ENCODE measurements around the gene UNC5B.

Gene UNC5B

DNA sequence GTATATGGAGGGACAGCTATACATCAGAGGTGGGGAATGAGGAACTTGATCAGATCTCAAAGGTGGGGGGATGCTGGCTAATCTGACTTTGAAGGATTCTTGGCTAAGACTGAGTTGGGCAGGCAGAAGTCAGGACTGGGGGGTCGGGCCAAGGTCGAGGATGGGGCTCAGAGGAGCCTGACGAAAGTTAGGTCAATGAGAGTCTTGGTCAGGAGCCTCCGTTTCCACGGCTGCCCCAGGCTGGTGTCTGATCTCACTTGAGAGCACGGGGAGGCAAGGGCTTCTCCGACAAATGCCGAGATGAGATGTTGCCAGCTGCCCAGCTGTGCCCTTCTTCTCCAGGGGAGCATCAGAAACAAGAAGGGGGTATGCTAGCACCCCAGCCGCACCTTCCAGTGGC is 112.4 kb downstream of the UNC5B start:
- H3K4me1 ChIP-seq: peaks cover 9 to 42% (median 33%) of the 10 kb centered on the region in 10 experiments
- no peak for TF ChIP-seq Cebpa-rat (IDR thresholded peaks at IDR 0.05)
- H3K36me3 ChIP-seq: peaks cover 63 to 78% (median 70%) of the 10 kb centered on the region in 11 experiments
- H3K27ac ChIP-seq: no peak overlapping the region
- no peaks in the 10 kb centered on the region for H3K27me3 ChIP-seq
- H3K4me3 ChIP-seq: no peak overlapping the region
- 0 out of 22 replicates have a peak overlapping the region, but pooled peaks of 1 of the 11 experiments have one; percentile 1 for H3K9ac ChIP-seq
- no peaks in the 10 kb centered on the region for H3K9me3 ChIP-seq (replicated peaks in 1 of 11)
- H3K4me2 ChIP-seq: no peak overlapping the region
- peaks cover 0 to 59% (median 32%) of the 10 kb centered on the region in 11 experiments; a peak in 15 of 22 replicates for H4K20me1 ChIP-seq

- TF ChIP-seq Cebpa-rat (IDR thresholded peaks at IDR 0.05): no peak
- Histone ChIP-seq H3K27ac (no peak overlapping the region), H3K36me3 (peaks cover 63 to 83% (median 75%) of the 10 kb centered on the region in 11 experiments), H3K9me3 (replicated peaks in 1 of 11) (no peaks in the 10 kb centered on the region), H3K4me2 (no peak overlapping the region), H3K9ac (no peak overlapping the region), H3K27me3 (no peaks in the 10 kb centered on the region), H3K4me1 (peaks cover 4 to 42% (median 33%) of the 10 kb centered on the region in 10 experiments), H3K4me3 (no peak overlapping the region), H4K20me1 (peaks cover 0 to 64% (median 37%) of the 10 kb centered on the region in 11 experiments; a peak in 15 of 22 replicates)
Measured at GRCh38 chr10:71325267-71325666, 112.9 kb downstream of the UNC5B start.

DNA sequence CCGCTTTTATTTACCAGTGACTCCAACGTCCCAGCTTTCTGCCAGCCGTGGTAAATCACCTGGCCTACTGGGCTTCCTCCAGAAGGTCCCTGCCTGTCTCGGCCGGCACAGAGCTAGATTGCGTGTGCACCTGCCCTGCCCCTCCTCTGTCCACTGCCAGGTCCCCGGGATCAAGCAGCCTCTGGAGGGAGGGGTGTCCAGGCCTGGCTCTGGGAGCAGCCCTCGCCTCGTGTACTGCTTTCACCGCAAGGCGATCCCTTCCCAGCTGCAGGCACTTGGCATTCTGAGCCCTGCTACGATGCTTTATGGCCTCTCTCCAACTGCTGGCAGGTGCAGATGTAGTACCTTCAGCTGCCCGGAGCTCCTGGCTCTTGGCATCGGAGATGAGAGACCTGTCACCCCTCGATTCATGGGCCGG is 114.1 kb downstream of the UNC5B start:
- H3K9me3 ChIP-seq (replicated peaks in 1 of 11): no peaks in the 10 kb centered on the region
- H3K27ac ChIP-seq: no peak overlapping the region
- H3K9ac ChIP-seq: no peak overlapping the region
- H3K4me3 ChIP-seq: no peak overlapping the region
- H3K36me3 ChIP-seq: peaks cover 74 to 95% (median 85%) of the 10 kb centered on the region in 11 experiments
- no peak overlapping the region for H3K4me2 ChIP-seq
- H3K27me3 ChIP-seq: no peaks in the 10 kb centered on the region
- TF ChIP-seq Cebpa-rat (IDR thresholded peaks at IDR 0.05): no peak
- H4K20me1 ChIP-seq: peaks cover 0 to 74% (median 39%) of the 10 kb centered on the region in 11 experiments; a peak in 16 of 22 replicates
- H3K4me1 ChIP-seq: peaks cover 0 to 37% (median 24%) of the 10 kb centered on the region in 10 experiments; a peak in 16 of 20 replicates

- H3K4me3 ChIP-seq: no peak overlapping the region
- peak overlapping the region in 1 of 11 experiments; percentile 18; a peak in 1 of 22 replicates for H3K9ac ChIP-seq
- peaks cover 42 to 67% (median 51%) of the 10 kb centered on the region in 11 experiments; a peak in 21 of 22 replicates for H3K36me3 ChIP-seq
- peaks cover 0 to 95% (median 76%) of the 10 kb centered on the region in 11 experiments; a peak in 19 of 22 replicates for H4K20me1 ChIP-seq
- no peak overlapping the region for H3K27ac ChIP-seq
- no peak for TF ChIP-seq Cebpa-rat (IDR thresholded peaks at IDR 0.05)
- no peaks in the 10 kb centered on the region for H3K27me3 ChIP-seq
- no peaks in the 10 kb centered on the region for H3K9me3 ChIP-seq (replicated peaks in 1 of 11)
- no peak overlapping the region for H3K4me2 ChIP-seq
- H3K4me1 ChIP-seq: peaks cover 35 to 67% (median 54%) of the 10 kb centered on the region in 10 experiments
Measured at GRCh38 chr10:71330789-71331404, 118.5 kb downstream of the UNC5B start.

DNA sequence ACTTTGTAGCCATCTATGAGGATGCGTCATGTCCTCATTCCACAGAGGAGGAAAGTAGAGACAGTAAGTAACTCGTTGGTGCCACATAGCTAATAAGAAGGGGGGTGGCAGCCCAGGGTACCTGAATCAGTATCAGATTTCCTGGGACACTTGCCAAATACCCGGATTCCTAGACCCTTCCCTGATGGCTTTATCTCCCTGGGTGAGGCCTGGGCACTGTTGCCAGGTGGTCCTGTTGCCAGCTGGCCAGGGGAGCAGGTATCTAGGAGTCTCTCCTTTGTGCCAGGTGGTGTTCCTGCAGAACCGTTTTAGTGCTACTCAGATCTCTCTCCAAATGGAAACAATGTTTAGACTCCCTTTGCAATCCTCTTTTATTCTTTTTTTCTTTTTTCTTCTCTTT is 119.4 kb downstream of the UNC5B start:
- Histone ChIP-seq H3K36me3 (peaks cover 34 to 59% (median 44%) of the 10 kb centered on the region in 11 experiments; a peak in 21 of 22 replicates), H3K4me3 (no peak overlapping the region), H3K9me3 (replicated peaks in 1 of 11) (no peaks in the 10 kb centered on the region), H3K4me1 (peaks cover 43 to 75% (median 62%) of the 10 kb centered on the region in 10 experiments), H3K9ac (no peak overlapping the region; a peak in 1 of 22 replicates), H4K20me1 (peaks cover 0 to 95% (median 76%) of the 10 kb centered on the region in 11 experiments; a peak in 20 of 22 replicates), H3K27ac (no peak overlapping the region), H3K4me2 (no peak overlapping the region; a peak in 1 of 22 replicates), H3K27me3 (no peaks in the 10 kb centered on the region)
- TF ChIP-seq Cebpa-rat (IDR thresholded peaks at IDR 0.05): no peak

GRCh38 chr10:71332466-71332865 is 120.1 kb downstream of the UNC5B start:
- no peak for TF ChIP-seq Cebpa-rat (IDR thresholded peaks at IDR 0.05)
- peaks cover 0 to 95% (median 76%) of the 10 kb centered on the region in 11 experiments; a peak in 19 of 22 replicates for H4K20me1 ChIP-seq
- H3K27ac ChIP-seq: peak overlapping the region in 3 of 11 experiments; percentile 26 to 32 (median 27); a peak in 3 of 22 replicates
- peak overlapping the region in 4 of 11 experiments; percentile 2 to 37 (median 36); a peak in 2 of 22 replicates for H3K9ac ChIP-seq
- H3K4me3 ChIP-seq: no peak overlapping the region
- peaks cover 51 to 82% (median 70%) of the 10 kb centered on the region in 10 experiments for H3K4me1 ChIP-seq
- peaks cover 27 to 52% (median 37%) of the 10 kb centered on the region in 11 experiments; a peak in 21 of 22 replicates for H3K36me3 ChIP-seq
- H3K9me3 ChIP-seq (replicated peaks in 1 of 11): no peaks in the 10 kb centered on the region
- H3K4me2 ChIP-seq: peak overlapping the region; percentile 74 to 86 (median 81)
- no peaks in the 10 kb centered on the region for H3K27me3 ChIP-seq

- H3K27me3 ChIP-seq: no peaks in the 10 kb centered on the region
- H3K4me2 ChIP-seq: peak overlapping the region; percentile 74 to 86 (median 81)
- H3K9ac ChIP-seq: peak overlapping the region in 9 of 11 experiments; percentile 2 to 41 (median 31); a peak in 12 of 22 replicates
- peak overlapping the region in 9 of 11 experiments; percentile 1 to 61 (median 32); a peak in 16 of 22 replicates for H3K27ac ChIP-seq
- no peak overlapping the region for H3K4me3 ChIP-seq
- peaks cover 55 to 89% (median 77%) of the 10 kb centered on the region in 10 experiments for H3K4me1 ChIP-seq
- H4K20me1 ChIP-seq: peaks cover 0 to 95% (median 76%) of the 10 kb centered on the region in 11 experiments; a peak in 19 of 22 replicates
- TF ChIP-seq Cebpa-rat (IDR thresholded peaks at IDR 0.05): no peak
- H3K9me3 ChIP-seq (replicated peaks in 1 of 11): no peaks in the 10 kb centered on the region
- H3K36me3 ChIP-seq: peaks cover 21 to 52% (median 34%) of the 10 kb centered on the region in 11 experiments; a peak in 21 of 22 replicates
Measured at GRCh38 chr10:71333129-71333887, 120.9 kb downstream of the UNC5B start.

- peaks cover 55 to 84% (median 72%) of the 10 kb centered on the region in 10 experiments for H3K4me1 ChIP-seq
- peak overlapping the region in 10 of 11 experiments; percentile 79 to 86 (median 81); a peak in 18 of 22 replicates for H3K4me2 ChIP-seq
- H3K9ac ChIP-seq: peak overlapping the region in 1 of 11 experiments; percentile 41; a peak in 1 of 22 replicates
- no peaks in the 10 kb centered on the region for H3K9me3 ChIP-seq (replicated peaks in 1 of 11)
- H3K36me3 ChIP-seq: peaks cover 20 to 52% (median 35%) of the 10 kb centered on the region in 11 experiments; a peak in 20 of 22 replicates
- H3K27me3 ChIP-seq: no peaks in the 10 kb centered on the region
- peak overlapping the region in 5 of 11 experiments; percentile 1 to 43 (median 27); a peak in 5 of 22 replicates for H3K27ac ChIP-seq
- no peak overlapping the region for H3K4me3 ChIP-seq
- no peak for TF ChIP-seq Cebpa-rat (IDR thresholded peaks at IDR 0.05)
- H4K20me1 ChIP-seq: peaks cover 0 to 97% (median 78%) of the 10 kb centered on the region in 11 experiments; a peak in 19 of 22 replicates
Measured at GRCh38 chr10:71334221-71334791, 121.9 kb downstream of the UNC5B start.

All from BLaER1 treated with 17β-estradiol and CSF1 and Interleukin-3, amounts not matched to agents 10 nM and 100 nM (cell line).